CD4-positive, alpha-beta T cell (primary cell): ENCODE results near the gene GPC5. TPM values are rescaled to one million over a fixed set of nuclear protein-coding genes. Genes with fewer than 3 reads are reported as not detected.

ENCODE experiments used
- ATAC-seq: fragments of 200-7000 bp; cut with Tn5 transposase; one replicate; pipeline ENCODE4 v1.10.0; 2022; ENCODE audit warnings: mild to moderate bottlenecking; ENCODE audit not compliant: poor library complexity
- CTCF ChIA-PET: fragments of 350-600 bp; sonication (Branson Sonifier 250); formaldehyde crosslinking; loops from one replicate; lab custom pipeline; 2021; ENCODE audit warnings: antibody characterized with exemption, inconsistent platforms; lab: Charles Lee
- POLR2A ChIA-PET: fragments of 350-600 bp; sonication (Branson Sonifier 250); formaldehyde crosslinking; loops from one replicate; lab custom pipeline; 2021; ENCODE audit warnings: antibody characterized with exemption, inconsistent platforms; lab: Charles Lee
- DNase-seq, 14 experiments: peaks; one replicate each; pipeline ENCODE4 v3.0.0-alpha.2; 2013 to 2020; ENCODE audit warnings: mixed read lengths in 2 of 14
- H3K27ac ChIP-seq, 2 donors: one replicate each; pipeline versions ENCODE4 v1.5.1 to v1.7.0; 2013; ENCODE audit warnings: low read length in 2 of 2, low read depth in 1 of 2, mild to moderate bottlenecking in 1 of 2
- H3K27me3 ChIP-seq, 2 experiments: 1 replicate in 1 of 2; 2 replicates in 1 of 2; pipeline versions ENCODE4 v1.6.1 to v1.7.0; 2013; ENCODE audit warnings: low read length in 2 of 2, control low read depth in 1 of 2, mild to moderate bottlenecking in 1 of 2, moderate library complexity in 1 of 2; ENCODE audit not compliant: insufficient read depth in 2 of 2, control insufficient read depth in 1 of 2
- H3K36me3 ChIP-seq: one replicate; pipeline ENCODE4 v1.6.1; 2013; ENCODE audit warnings: low read length, control low read depth; ENCODE audit not compliant: insufficient read depth
- H3K4me1 ChIP-seq: one replicate; pipeline ENCODE4 v1.6.1; 2013; ENCODE audit warnings: low read length, control low read depth; ENCODE audit not compliant: insufficient read depth
- H3K4me3 ChIP-seq: one replicate; pipeline ENCODE4 v1.5.1; 2013; ENCODE audit warnings: mild to moderate bottlenecking, low read length, moderate library complexity
- H3K9me3 ChIP-seq, 2 experiments: 1 replicate in 1 of 2; 2 replicates in 1 of 2; pipeline versions ENCODE4 v1.6.1 to v1.7.0; 2013; ENCODE audit warnings: low read length in 2 of 2, mild to moderate bottlenecking in 2 of 2, control low read depth in 1 of 2, moderate library complexity in 1 of 2; ENCODE audit not compliant: control insufficient read depth in 1 of 2, insufficient read depth in 1 of 2
- H3K27ac Mint-ChIP-seq: one replicate; pipeline ENCODE4 v1.8.0; 2020; ENCODE audit warnings: mixed read lengths
- H3K27me3 Mint-ChIP-seq: one replicate; pipeline ENCODE4 v1.8.0; 2021; ENCODE audit warnings: mixed read lengths
- H3K36me3 Mint-ChIP-seq: one replicate; pipeline ENCODE4 v1.8.0; 2021; ENCODE audit warnings: low read depth, mixed read lengths
- H3K4me1 Mint-ChIP-seq: one replicate; pipeline ENCODE4 v1.8.0; 2021; ENCODE audit warnings: low read depth, mixed read lengths
- H3K4me3 Mint-ChIP-seq: one replicate; pipeline ENCODE4 v1.8.0; 2020; ENCODE audit warnings: mild to moderate bottlenecking, mixed read lengths
- H3K9me3 Mint-ChIP-seq: one replicate; pipeline ENCODE4 v1.8.0; 2020; ENCODE audit warnings: mixed read lengths
- CTCF ChIP-seq: fragments of 200-600 bp; IDR thresholded peaks from one replicate; pipeline ENCODE4 v1.8.0; 2022; ENCODE audit warnings: antibody characterized with exemption, mild to moderate bottlenecking
- intact Hi-C, 2 experiments: fragments of 100-400 bp; cut with DNase I in 1 of 2; cut with micrococcal nuclease in 1 of 2; formaldehyde crosslinking; loops; one replicate each; pipeline versions ENCODE4 v1.15.1 to v1.9.0; 2023 to 2025; cut with DNase I, micrococcal nuclease
- total RNA-seq, 174 experiments: library from RNA in 2 of 174; stranded (reverse) in 2 of 174; gene quantifications; one replicate each; pipeline ENCODE4 v1.2.3 and lab custom pipeline; 2021 to 2026

The GPC5 gene
- total RNA-seq, 2 experiments from 2014 or later = not detected

GRCh38 chr13:91978571-91978970 lies 580.1 kb downstream of the GPC5 start:
- Mint-ChIP-seq H3K4me1 (no peaks in the 10 kb centered on the region), H3K36me3 (no peaks in the 10 kb centered on the region), H3K9me3 (peaks cover 13% of the 10 kb centered on the region), H3K4me3 (no peak overlapping the region), H3K27me3 (no peaks in the 10 kb centered on the region), H3K27ac (no peak overlapping the region)
- CTCF ChIA-PET = no interaction called here
- POLR2A ChIA-PET = no interaction called here
- no peaks in the 10 kb centered on the region for H3K4me1 ChIP-seq
- H3K36me3 ChIP-seq = no peaks in the 10 kb centered on the region
- peaks cover 0 to 9% of the 10 kb centered on the region in 2 experiments for H3K9me3 ChIP-seq
- intact Hi-C loops = no loop called here
- no peaks in the 10 kb centered on the region for H3K27me3 ChIP-seq
- ATAC-seq (no peak), DNase-seq (no peak)
- H3K4me3 ChIP-seq = no peak overlapping the region
- TF ChIP-seq CTCF = no peak
- H3K27ac ChIP-seq = no peak overlapping the region

GRCh38 chr13:91986761-91987483 lies 588.5 kb downstream of the GPC5 start:
- Histone ChIP-seq H3K9me3 (peaks cover 0 to 9% of the 10 kb centered on the region in 2 experiments), H3K4me3 (no peak overlapping the region), H3K36me3 (no peaks in the 10 kb centered on the region), H3K27ac (no peak overlapping the region), H3K27me3 (no peaks in the 10 kb centered on the region), H3K4me1 (no peaks in the 10 kb centered on the region)
- Mint-ChIP-seq H3K36me3 (no peaks in the 10 kb centered on the region), H3K9me3 (peaks cover 6% of the 10 kb centered on the region), H3K27ac (no peak overlapping the region), H3K27me3 (no peaks in the 10 kb centered on the region), H3K4me3 (no peak overlapping the region), H3K4me1 (no peaks in the 10 kb centered on the region)
- no peak for ATAC-seq
- DNase-seq = no peak
- CTCF ChIA-PET = no interaction called here
- no peak for TF ChIP-seq CTCF
- POLR2A ChIA-PET = no interaction called here
- intact Hi-C loops = no loop called here

GRCh38 chr13:91988331-91988730 lies 589.9 kb downstream of the GPC5 start:
- H3K27ac Mint-ChIP-seq = no peak overlapping the region
- POLR2A ChIA-PET = no interaction called here
- Histone ChIP-seq H3K4me1 (no peaks in the 10 kb centered on the region), H3K36me3 (no peaks in the 10 kb centered on the region), H3K27me3 (no peaks in the 10 kb centered on the region), H3K4me3 (no peak overlapping the region), H3K9me3 (peaks cover 0 to 3% of the 10 kb centered on the region in 2 experiments), H3K27ac (no peak overlapping the region)
- H3K4me1 Mint-ChIP-seq = no peaks in the 10 kb centered on the region
- H3K36me3 Mint-ChIP-seq = no peaks in the 10 kb centered on the region
- CTCF ChIA-PET = no interaction called here
- ATAC-seq (no peak), DNase-seq (no peak)
- H3K4me3 Mint-ChIP-seq = no peak overlapping the region
- peaks cover 3% of the 10 kb centered on the region for H3K9me3 Mint-ChIP-seq
- intact Hi-C loops = no loop called here
- H3K27me3 Mint-ChIP-seq = no peaks in the 10 kb centered on the region
- no peak for TF ChIP-seq CTCF
